NCI-H2029 (cell line): ENCODE results near the gene ARFGEF3.
A peak's percentile ranks its signal among the peaks of the same experiment; 100 is the strongest.
"Not testable (repeated sequence)": the region's sequence is repeated elsewhere in the genome, so short reads cannot be mapped to it uniquely, and the experiment has no call there.

Experiments used
- DNase-seq: peaks from one replicate; lab custom pipeline; 2025; lab: John Stamatoyannopoulos, UW

The ARFGEF3 gene

GRCh38 chr6:138272533-138273315 lies 111.0 kb downstream of the ARFGEF3 start:
- no peak for DNase-seq

- DNase-seq: no peak
These were observed 114.2 kb downstream of the ARFGEF3 start for GRCh38 chr6:138275976-138276375.

- no peak for DNase-seq
These were observed 116.1 kb downstream of the ARFGEF3 start for GRCh38 chr6:138277835-138278234.

GRCh38 chr6:138278326-138278725 lies 116.6 kb downstream of the ARFGEF3 start:
- no peak for DNase-seq

- no peak for DNase-seq
These were observed 124.1 kb downstream of the ARFGEF3 start for GRCh38 chr6:138285800-138286199.

GRCh38 chr6:138286698-138287097 lies 125.0 kb downstream of the ARFGEF3 start:
- no peak for DNase-seq

GRCh38 chr6:138287144-138287955 lies 125.6 kb downstream of the ARFGEF3 start:
- peak; percentile 47 for DNase-seq

- DNase-seq: not testable (repeated sequence)
These were observed 126.8 kb downstream of the ARFGEF3 start for GRCh38 chr6:138288428-138289085.

- DNase-seq: no peak
These were observed 128.0 kb downstream of the ARFGEF3 start for GRCh38 chr6:138289739-138290138.

- DNase-seq: no peak
These were observed 128.8 kb downstream of the ARFGEF3 start for GRCh38 chr6:138290423-138290962.

GRCh38 chr6:138291036-138291848 lies 129.5 kb downstream of the ARFGEF3 start:
- no peak for DNase-seq

GRCh38 chr6:138291849-138292181 lies 130.1 kb downstream of the ARFGEF3 start:
- no peak for DNase-seq

GRCh38 chr6:138292482-138292881 lies 130.7 kb downstream of the ARFGEF3 start:
- no peak for DNase-seq

GRCh38 chr6:138293428-138294395 lies 132.0 kb downstream of the ARFGEF3 start:
- no peak for DNase-seq

- no peak for DNase-seq
These were observed 134.6 kb downstream of the ARFGEF3 start for GRCh38 chr6:138296381-138296780.

GRCh38 chr6:138296786-138297185 lies 135.0 kb downstream of the ARFGEF3 start:
- DNase-seq: no peak

- DNase-seq: no peak
These were observed 136.1 kb downstream of the ARFGEF3 start for GRCh38 chr6:138297761-138298298.

GRCh38 chr6:138300469-138300868 lies 138.7 kb downstream of the ARFGEF3 start:
- DNase-seq: no peak

- no peak for DNase-seq
These were observed 140.8 kb downstream of the ARFGEF3 start for GRCh38 chr6:138302554-138302953.

- no peak for DNase-seq
These were observed 145.6 kb downstream of the ARFGEF3 start for GRCh38 chr6:138307352-138307751.
